NCI-H524 treated with DMSO at 0.1 percent for 48 hours (cell line): ENCODE results near the gene PTPN14.

ENCODE experiments used
- DNase-seq: peaks from one replicate; lab custom pipeline; 2025; lab: John Stamatoyannopoulos, UW

PTPN14 gene

DNA sequence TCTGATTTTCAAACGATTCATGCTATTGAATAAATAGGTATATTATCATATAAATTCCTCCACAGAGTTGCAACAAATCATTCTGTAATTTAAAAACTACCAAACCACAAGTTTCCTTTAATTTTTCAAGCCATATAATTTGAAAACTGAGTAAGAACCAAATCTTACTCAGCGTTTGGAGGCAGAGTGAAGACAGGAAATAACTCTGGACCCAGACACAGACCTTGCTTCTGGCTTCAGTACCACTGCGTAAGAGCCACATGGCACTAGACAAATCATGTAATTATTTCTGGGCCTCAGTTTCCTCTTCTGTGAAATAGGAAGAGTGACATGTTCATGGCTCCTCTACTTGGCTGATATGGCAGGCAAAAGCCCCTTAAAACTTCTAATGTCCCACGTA lies 188.0 kb downstream of the PTPN14 start:
- DNase-seq = no peak

DNA sequence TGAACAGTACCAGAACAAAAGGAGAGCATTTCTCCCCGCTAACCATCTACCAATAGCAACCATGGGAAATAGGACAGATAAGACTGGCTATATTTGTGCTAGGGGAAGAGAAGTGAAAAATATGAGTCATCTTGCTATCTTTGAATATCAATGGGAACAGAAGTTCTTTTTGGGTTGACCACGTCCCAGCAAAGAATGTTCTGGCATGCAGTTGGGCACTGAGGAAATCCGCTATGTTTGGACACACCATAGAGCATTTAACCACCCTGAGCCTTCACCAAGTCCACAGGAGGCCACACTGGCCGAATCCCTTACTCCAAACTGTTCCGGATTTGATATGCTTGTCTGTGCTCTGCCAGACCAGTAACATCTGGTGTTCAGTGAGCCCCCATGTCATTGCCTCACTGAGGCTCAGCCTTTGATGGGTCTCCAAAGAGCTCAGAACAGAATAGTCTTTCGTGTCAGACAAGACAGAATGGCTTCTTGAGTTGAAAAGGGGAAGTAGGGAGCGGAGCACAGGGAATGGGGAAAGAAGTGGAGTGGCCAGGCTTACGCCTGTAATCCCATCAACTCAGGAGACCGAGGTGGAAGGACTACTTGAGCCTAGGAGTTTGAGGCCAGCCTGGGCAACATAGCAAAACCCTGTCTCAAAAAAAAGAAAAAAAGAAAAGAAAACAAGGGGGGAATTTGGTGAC lies 189.1 kb downstream of the PTPN14 start:
- no peak for DNase-seq

DNA sequence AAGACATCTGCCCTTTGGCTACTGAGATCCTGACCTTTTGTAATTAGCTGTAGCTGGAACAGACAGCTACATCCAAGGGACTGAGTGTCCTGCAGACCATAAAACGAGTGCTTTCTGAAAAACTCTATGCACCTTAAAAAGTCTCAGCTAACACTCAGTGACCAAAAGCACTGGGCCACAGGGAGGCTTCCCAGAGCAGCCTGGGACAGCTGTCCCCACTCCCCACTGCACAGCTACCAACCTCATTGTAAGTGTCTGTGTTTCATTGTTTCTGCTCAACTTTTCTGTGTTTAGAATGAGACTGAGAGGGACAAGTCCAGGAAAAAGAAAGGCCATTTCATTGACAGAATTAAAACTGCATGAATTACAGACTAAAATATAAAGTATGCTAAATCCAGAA lies 189.8 kb downstream of the PTPN14 start:
- no peak for DNase-seq

DNA sequence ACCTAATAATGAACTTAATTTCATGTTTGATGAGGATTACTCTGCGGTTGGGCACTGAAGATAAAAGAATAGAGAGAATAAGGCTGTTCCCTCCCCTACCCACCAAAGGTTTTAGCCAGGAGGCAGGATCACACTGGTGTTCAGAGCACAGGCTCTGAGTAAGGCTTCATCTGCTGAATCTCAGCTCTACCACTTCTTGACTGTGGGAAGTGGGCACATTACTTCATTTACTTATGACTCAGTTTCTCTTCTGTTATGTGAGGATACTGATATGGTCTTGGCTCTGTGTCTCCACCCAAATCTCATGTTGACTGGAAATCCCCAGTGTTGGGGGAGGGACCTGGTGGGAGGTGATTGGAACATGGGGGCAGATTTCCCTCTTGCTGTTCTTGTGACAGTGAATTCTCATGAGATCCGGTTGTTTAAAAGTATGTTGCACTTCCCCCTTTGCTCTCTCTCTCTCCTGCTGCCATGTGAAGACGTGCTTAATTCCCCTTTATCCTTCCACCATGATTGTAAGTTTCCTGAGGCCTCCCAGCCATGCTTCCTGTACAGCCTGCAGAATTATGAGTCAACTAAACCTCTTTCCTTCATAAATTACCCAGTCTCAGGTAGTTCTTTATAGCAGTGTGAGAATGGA lies 190.8 kb downstream of the PTPN14 start:
- no peak for DNase-seq

DNA sequence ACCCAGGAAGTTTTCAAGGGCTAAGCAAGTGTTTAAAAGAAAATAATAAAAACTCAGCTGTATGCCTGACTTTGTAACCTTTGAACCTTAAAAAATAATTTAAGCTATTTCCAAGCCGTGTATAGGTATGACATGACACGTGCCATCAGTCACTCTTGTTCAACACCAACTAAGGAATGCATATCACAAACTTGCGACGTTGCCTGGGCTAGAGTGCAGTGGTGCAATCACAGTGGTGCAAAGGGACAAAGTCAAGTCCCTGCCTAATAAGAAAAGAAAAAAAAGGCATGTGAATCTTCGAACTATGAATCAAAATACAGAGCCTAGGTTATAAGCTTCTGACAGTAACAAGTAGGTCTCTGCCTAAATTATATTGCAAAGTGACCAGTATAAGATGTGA lies 191.3 kb downstream of the PTPN14 start:
- no peak for DNase-seq

DNA sequence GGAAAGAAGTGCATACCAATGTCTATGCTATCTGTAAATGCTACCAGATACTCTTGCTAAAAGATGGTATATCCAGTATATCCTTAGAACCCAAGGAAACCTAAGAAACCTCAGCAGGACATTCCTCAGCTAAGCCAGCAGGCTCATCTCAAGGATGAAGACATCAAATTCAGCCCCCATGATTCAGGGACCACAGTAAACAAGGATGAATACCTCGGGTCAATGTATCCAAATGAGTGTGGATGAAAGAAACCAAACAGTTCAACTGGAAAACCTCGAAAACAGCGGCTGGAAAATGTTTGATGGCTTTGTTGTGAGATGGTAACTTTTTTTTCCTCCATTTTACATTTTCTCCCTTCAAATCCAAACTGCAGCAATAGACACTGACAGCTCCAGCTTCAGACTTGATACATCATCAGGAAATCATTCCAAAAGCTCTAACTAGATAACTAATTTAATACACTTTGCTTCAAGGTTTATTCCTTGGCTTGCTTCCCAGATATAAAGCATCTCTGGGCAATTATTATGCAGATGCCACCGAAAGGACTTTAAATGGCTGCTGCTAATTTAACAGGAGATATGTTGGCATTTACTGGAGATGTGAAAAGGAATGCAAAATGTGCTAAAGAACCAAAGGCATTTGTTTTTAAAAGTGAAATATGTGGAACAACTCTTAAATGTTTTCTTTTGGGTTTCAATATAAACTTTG lies 196.8 kb downstream of the PTPN14 start:
- DNase-seq = no peak

DNA sequence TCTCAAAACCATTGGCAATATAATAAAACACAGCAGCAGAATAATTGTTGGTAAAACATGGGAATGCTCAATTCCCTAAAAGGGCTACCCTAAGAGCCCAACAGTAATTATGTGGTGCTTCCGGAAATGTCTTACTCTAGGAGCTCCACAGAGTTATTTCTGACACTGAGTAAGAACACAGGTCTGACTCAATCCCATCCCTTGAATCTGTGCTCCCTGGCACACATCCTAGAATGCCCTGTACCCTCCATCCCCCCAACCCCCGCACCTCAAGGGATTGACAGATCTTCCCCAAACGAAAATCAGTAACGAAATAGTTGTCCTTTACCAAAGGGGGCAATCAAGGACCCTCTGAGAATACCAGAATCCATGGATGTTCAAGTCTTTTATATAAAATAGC lies 198.6 kb downstream of the PTPN14 start:
- no peak for DNase-seq

DNA sequence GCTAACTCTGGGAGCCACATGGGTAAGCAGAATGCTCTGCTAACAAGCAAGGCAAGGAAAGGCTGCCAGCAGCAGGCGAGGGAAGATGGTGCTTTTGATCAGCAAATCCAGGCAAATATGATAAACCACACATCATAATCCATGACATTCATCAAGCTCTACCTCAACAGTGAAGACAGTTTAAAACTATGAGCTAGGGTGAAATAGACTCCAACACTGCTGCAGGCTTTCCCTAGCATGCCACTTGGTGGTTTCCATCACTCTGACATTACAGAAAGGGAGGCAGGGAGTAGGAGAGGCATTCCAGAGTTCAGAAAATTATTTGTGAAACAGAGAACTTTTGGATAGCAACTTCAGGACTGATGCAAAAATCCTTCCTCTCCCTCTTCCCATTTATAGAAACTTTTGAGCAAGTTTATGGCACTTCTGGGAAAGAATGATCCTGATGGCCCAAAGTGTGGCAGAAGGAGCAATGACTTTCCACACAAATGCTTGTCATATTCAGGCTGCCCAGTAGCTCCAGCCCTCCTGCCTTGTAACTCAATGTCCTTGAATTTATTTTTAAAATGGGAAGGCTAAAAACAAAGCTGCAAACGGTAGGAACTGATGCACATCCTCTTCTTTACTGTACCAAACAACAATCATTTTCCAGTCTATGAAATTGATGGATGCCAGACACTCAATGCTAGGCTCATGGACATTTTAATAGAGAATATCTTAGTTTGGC lies 199.7 kb downstream of the PTPN14 start:
- no peak for DNase-seq

DNA sequence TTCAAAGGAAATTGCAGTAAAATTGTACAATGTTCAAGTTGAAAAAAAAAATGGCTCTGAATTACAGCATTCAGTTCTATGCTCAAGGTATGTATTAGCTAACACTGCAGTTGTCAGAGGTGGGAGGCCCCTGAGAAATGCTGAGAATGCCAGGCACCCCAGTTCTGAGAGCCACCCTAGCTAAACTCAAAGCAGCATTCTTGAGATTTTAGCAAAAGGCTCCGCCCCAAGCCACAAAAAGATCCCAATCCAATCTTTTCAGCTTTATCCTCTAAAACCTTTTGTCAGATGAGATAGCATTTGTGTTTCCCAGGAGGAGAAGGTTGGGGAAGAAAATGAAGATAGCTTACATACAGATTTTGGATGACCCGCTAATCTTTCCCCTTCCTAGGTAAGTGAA lies 201.6 kb downstream of the PTPN14 start:
- no peak for DNase-seq

DNA sequence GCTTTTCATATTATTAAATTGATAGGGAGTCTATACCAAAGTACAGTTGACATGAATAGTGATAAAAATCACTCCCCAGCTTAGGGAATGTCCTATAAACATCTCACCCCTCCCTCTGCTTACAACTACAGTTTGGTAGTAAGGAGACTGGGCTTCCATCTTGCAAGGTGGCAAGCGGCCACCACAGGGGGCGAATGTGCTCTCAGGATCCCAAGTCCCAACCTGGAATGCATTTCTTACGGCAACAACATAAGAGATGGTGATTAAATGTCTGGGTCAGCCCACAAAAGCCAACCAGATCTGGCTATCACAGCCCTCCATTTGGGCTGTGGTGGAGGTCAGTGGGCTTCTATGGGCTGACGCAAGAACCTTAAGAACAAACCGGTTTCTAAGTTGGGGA lies 202.4 kb downstream of the PTPN14 start:
- DNase-seq = no peak

DNA sequence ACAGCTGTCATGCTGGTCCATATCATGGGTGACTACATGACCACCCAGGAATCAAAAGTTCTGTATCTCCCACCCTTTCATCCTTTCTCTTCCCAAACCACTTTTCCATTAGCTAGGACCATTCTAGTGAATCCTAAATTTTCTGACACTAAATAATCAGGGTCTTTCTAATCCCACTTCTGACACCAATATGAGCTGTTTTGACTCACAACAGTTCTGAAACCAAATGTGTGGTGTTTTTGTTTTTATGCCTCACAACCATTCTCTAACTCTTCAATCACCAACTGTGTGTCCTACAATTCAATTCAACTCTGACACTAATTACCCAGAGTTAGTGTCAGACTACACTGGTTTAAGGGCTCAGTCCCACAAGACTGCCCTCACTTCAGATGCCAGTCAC lies 206.5 kb downstream of the PTPN14 start:
- DNase-seq = no peak

DNA sequence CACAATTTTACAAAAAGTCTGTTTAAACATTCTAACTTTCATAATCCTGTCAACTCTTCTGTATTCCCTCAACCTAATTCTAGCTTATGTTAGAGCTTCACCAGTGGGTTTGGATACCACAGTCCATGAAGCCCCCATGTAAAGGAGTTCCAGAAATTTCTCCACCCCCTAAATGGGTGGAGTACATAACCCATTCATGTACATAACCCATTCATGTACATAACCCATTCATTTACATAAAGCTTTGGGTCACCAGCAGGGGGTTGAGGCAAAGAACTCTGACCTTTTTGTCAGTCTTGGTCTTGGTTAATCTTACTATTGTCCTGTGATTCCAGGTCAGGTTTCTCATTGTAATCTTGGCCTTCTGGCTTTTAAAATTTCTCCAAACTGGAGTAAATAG lies 208.9 kb downstream of the PTPN14 start:
- no peak for DNase-seq

DNA sequence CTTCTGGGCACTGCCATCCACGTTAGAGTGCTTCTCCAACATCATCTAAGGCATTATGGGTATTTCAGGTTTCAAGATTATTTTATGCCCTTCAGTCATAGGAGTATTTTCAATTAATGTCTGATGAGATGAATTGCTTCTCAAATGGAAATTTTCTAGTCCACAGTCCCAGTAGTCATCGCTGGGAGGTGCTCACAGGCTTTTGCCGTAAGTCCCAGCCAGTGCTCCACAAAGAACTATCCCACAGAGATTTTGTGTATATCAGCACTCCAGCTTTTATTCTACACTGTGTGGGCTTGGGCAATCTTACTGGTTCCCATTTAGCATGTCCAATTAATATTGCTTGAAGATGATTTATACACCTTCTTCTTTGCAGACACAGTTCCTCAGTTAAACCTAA lies 209.5 kb downstream of the PTPN14 start:
- DNase-seq = no peak

DNA sequence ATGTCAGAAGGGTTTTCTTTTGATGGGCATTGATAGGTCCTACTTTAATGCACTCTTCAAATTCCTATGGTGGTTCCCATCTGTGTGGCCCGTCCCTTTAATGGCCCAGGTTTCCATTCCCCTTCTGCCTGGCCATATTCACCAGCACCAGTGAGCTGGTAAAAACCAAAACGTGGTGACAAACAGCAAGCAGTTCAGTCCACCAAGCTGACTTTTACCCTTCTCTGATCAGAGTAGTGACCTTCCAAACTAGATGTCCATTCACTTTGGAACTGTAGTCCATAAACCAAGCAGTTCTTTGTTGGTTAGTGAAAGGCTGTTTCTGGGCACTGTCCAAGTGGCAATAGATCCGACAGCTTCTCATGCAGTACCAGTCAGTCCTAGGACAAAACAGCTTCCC lies 209.9 kb downstream of the PTPN14 start:
- no peak for DNase-seq

DNA sequence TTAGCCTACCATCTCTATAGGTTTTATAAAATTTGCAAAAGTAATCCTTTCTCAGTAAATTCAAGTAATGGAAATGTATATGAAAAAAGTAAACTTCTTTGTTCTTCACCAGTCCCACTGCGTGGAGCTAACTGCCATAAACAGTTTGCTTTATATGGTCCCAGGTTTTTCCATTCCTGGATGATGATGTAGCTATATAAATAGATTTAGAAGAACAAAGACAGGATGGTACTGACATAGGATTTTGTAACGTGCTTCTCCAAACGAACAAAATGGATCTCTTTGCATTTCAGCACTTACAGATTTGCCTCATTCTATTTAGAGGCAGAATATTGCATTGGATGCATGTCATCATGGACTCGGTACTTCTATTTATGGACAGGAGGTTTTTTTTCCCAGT lies 213.2 kb downstream of the PTPN14 start:
- no peak for DNase-seq

DNA sequence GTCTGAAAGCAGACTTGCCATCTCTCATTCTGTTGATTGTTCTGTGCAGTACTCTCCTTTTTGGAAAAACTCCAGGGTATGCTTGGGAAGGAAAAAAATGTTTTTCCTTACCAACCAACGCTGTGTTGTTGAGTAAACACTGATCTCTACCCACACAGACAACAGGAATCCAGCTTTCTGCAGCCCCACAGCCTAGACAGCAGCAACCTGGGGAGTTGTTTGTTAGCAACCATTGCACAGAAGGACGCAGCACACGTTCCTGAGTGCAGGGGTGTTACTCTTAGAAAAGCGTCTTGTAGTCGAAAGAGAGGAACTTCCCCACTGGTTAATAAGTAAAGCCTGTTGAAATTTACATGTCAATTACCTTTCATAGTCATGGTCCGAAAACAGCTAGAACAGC lies 213.9 kb downstream of the PTPN14 start:
- DNase-seq = no peak

DNA sequence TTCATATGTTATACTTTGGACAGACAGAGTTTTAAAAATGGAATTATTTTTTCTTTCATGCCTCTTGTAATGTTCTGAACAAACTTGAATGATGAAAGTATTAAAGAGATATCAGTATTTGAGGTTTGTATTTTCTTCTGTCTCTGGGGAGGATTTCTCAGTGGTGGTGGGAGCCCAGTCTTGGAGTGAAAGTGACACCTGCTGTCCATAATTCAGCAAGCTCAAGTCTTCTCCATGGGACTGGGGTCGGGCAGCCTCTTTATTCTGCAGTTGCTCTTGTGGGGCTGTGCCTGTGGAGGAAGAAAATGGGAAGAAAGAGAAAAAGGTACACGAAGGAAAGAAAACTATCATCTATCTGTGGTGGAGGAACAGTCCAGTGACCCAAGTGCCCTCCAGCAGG lies 214.4 kb downstream of the PTPN14 start:
- DNase-seq = no peak

DNA sequence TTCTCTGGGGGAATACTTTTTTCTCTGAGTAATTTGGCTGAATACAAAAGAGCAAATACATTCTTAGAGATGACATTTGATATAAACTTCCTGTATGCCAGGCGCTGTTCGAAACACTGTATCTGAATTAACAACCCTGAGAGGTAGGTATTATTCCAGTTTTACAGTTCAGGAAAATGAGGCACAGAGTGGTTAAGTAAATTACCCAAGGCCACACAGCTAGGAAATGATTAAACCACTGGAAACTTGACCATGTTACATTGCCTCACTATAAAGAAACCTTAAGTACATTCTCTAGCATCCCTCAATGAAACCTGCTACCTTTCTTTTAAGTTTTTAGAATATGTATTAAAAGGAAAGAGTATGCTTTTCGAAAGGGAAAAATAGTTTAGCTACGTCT lies 215.8 kb downstream of the PTPN14 start:
- DNase-seq = no peak

DNA sequence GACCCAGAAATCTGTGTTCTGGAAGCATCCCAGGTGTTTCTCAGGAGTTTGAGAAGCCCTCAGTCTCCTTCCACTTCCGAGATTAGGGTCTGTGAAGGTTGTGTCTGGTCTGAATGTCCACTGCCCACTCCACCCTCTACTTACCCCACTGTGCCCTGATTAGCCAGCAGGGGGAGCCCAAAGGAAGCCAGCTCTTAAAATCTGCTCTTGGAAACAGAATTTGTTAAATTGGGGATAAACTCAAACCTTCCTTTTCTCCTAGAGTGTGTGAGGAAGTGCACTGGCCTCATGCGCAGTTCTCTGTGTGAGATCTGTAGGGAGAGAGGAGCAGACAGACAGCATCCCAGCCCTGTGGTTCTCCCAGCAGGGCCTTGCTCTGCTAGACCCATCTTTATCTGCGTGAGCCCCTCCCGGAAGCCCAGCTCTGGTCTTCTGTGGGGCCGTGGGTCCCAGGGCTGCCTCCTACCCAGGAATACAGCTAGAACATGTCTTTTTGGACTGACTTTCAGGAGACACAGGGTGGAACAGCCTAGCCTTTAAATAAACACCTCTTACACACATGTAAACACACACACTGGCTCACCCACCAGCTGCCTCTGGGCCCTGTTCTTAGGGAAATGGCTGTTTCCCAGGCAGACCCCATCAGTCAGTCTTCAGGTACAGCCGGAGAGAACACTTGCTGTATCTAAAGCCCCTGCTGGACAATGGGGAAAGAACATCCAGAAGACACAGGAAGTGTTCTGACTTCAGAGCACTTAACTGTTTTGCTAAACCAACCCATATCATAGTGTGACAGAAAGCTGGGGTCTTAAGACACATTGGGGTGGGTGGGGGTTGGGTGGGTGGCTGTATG lies 218.2 kb downstream of the PTPN14 start:
- no peak for DNase-seq

DNA sequence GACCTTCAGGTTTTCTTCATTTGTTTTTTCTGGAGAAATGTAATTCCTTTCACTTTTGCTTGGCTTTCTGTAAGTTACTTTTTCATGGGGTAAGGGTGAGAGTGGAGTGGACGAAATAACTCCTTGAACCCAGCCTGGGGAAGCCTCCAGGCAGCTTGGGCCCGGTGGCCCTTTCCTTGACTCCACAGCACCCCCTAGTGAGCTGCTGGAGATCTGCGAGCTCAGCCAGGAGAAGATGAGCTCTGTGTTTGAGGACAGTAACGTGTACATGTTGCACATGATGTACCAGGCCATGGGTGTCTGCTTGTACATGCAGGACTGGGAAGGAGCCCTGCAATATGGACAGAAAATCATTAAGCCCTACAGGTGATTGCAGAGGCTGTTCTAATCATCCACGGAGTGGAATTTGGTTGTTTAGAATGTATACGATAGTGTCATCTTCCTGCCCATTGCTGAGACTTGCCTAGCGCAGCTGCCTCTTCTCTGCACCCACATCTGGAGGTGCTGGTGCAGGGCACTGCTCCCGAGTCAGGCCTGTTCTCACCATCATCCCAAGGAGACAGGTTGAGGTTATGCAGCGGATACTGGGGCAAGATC lies 219.5 kb downstream of the PTPN14 start:
- no peak for DNase-seq

DNA sequence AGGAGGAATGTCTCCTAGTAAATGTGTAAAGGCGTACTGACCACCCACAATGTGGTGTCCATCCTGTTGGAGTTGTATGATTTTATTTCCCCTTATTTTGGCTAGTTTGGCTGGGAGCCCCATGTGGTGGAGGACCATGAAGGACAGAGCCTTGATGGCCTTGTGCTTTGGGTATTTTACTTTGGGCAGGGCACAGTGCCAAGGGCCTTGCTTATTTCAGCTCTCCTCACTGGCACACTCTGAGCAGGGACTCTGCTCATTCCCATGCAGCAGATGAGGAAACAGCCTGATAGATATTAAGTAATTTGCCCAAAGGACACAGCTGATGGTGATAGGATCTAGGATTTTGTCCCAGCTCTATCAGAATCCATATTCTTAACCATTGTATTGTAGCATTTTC lies 220.2 kb downstream of the PTPN14 start:
- no peak for DNase-seq

DNA sequence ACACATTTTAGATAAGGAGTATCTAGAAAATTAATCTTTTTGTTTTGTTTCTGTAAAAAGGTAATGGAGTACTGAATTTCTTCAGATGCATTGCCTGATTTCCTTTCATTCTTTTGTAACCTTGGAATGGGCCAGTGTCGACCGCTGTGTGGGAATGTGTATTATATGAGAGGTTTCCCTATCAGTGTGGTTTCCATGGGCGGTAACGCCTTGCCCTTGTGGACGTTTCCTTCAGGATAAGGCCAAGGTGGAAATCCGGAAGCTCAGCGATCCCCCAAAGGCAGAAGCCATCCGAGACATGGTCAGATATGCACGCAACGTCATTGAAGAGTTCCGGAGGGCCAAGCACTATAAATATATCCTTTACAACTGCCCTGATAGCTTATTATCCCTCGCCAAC lies 220.7 kb downstream of the PTPN14 start:
- DNase-seq = no peak
